OCI-LY7 (cell line): ENCODE results near the gene FMN1.

ENCODE experiments used
- CTCF ChIP-seq: fragments of 200-600 bp; sonication (generic); conservative IDR thresholded peaks from 2 replicates; pipeline ENCODE4 v1.5.1; 2014; ENCODE audit warnings: mild to moderate bottlenecking, antibody characterized with exemption, low read length, moderate library complexity, mixed read lengths
- EZH2phosphoT487 ChIP-seq: fragments of 200-600 bp; sonication (generic); IDR thresholded peaks from 2 replicates; pipeline ENCODE4 v1.6.1; 2018; ENCODE audit warnings: low read depth, borderline replicate concordance, mild to moderate bottlenecking, mixed run types, antibody characterized with exemption, low read length, moderate library complexity, mixed read lengths

- TF ChIP-seq CTCF (no peak), EZH2phosphoT487 (no peak)
Observed at GRCh38 chr15:33194237-33194636, 277 bp downstream of the FMN1 start.
